ENCODE measurements around the gene TPO.

TPO gene

DNA sequence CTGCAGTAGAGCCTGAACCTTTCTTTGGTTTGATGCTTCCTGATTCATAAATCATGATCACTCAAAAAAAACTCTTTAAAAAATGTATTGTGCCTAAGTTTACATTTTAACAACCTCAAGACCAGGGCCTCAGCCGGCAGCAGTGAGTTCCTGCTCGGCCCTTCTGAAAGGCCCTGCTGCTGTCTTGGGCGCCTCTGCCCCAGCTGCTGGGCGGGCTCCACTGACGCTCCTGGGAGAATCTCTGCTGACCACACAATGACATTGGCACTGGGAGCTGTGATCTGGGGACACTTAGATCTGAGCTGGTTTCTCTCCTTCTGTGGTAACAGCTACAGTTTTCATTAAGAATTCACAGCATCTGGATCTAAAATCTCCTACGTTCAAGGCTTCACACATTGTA, 25.7 kb downstream of the TPO start:
- no peak for TF ChIP-seq CTCF (IDR thresholded peaks at IDR 0.05; ENCODE audit: low read depth, low read length)
- H3K4me3 ChIP-seq (replicated peaks in 1 of 2; ENCODE audit: low read depth in 2 of 2, low read length in 2 of 2) = no peak overlapping the region
- no peak for DNase-seq (ENCODE audit: low read depth in 2 of 2)

GRCh38 chr2:1440581-1440980, 27.3 kb downstream of the TPO start:
- no peak for TF ChIP-seq CTCF (IDR thresholded peaks at IDR 0.05; ENCODE audit: low read depth, low read length)
- H3K4me3 ChIP-seq (replicated peaks in 1 of 2; ENCODE audit: low read depth in 2 of 2, low read length in 2 of 2) = no peak overlapping the region
- DNase-seq (ENCODE audit: low read depth in 2 of 2) = no peak

- no peak overlapping the region for H3K4me3 ChIP-seq (replicated peaks in 1 of 2; ENCODE audit: low read depth in 2 of 2, low read length in 2 of 2)
- TF ChIP-seq CTCF (IDR thresholded peaks at IDR 0.05; ENCODE audit: low read depth, low read length) = no peak
- DNase-seq (ENCODE audit: low read depth in 2 of 2) = no peak
Observed at GRCh38 chr2:1446301-1446700, 33.0 kb downstream of the TPO start.

- no peak overlapping the region for H3K4me3 ChIP-seq (replicated peaks in 1 of 2; ENCODE audit: low read depth in 2 of 2, low read length in 2 of 2)
- DNase-seq (ENCODE audit: low read depth in 2 of 2) = no peak
- TF ChIP-seq CTCF (IDR thresholded peaks at IDR 0.05; ENCODE audit: low read depth, low read length) = no peak
Observed at GRCh38 chr2:1448009-1448408, 34.7 kb downstream of the TPO start.

- H3K4me3 ChIP-seq (replicated peaks in 1 of 2; ENCODE audit: low read depth in 2 of 2, low read length in 2 of 2) = no peak overlapping the region
- TF ChIP-seq CTCF (IDR thresholded peaks at IDR 0.05; ENCODE audit: low read depth, low read length) = no peak
- no peak for DNase-seq (ENCODE audit: low read depth in 2 of 2)
Observed at GRCh38 chr2:1450915-1451314, 37.7 kb downstream of the TPO start.

GRCh38 chr2:1451422-1451821, 38.2 kb downstream of the TPO start:
- no peak for DNase-seq (ENCODE audit: low read depth in 2 of 2)
- TF ChIP-seq CTCF (IDR thresholded peaks at IDR 0.05; ENCODE audit: low read depth, low read length) = no peak
- H3K4me3 ChIP-seq (replicated peaks in 1 of 2; ENCODE audit: low read depth in 2 of 2, low read length in 2 of 2) = no peak overlapping the region

GRCh38 chr2:1453561-1453960, 40.3 kb downstream of the TPO start:
- DNase-seq (ENCODE audit: low read depth in 2 of 2) = no peak
- H3K4me3 ChIP-seq (replicated peaks in 1 of 2; ENCODE audit: low read depth in 2 of 2, low read length in 2 of 2) = no peak overlapping the region
- no peak for TF ChIP-seq CTCF (IDR thresholded peaks at IDR 0.05; ENCODE audit: low read depth, low read length)
